GM12878 (cell line): ENCODE results near the gene ZMIZ1. TPM values are rescaled to one million over a fixed set of nuclear protein-coding genes. Genes with fewer than 3 reads are reported as not detected.

ENCODE experiments used
- ATAC-seq: fragments of 200-7000 bp; cut with Tn5 transposase; 3 replicates; pipeline ENCODE4 v1.9.1; 2020; ENCODE audit warnings: mild to moderate bottlenecking, moderate library complexity
- BruUV-seq: library from RNA; stranded (reverse); fragments of 400-500 nt; replicated peaks from 2 replicates; lab custom pipeline; 2021; lab: Mats Ljungman, UMichigan
- CTCF ChIA-PET: fragments of 300-600 bp; sonication (Branson Sonifier 250); formaldehyde crosslinking; extraction: SDS; loops from one replicate; lab custom pipeline; 2021; ENCODE audit warnings: inconsistent platforms; lab: Yijun Ruan, JAX
- POLR2A ChIA-PET: fragments of 350-600 bp; formaldehyde crosslinking; extraction: SDS; loops from one replicate; lab custom pipeline; 2021; ENCODE audit warnings: inconsistent platforms; lab: Charles Lee
- RAD21 ChIA-PET: fragments of 300-600 bp; sonication (Branson Sonifier 250); formaldehyde crosslinking; loops from one replicate; lab custom pipeline; 2023; ENCODE audit warnings: antibody characterized with exemption; ENCODE audit not compliant: unreplicated experiment; lab: Charles Lee
- SMC1A ChIA-PET: fragments of 300-600 bp; sonication (Branson Sonifier 250); formaldehyde crosslinking; loops from one replicate; lab custom pipeline; 2023; ENCODE audit not compliant: unreplicated experiment, uncharacterized antibody; lab: Charles Lee
- DNase-seq: peaks from one replicate; pipeline ENCODE4 v3.0.0-alpha.2; 2011; ENCODE audit warnings: low read depth, low spot score
- FAIRE-seq: peaks from 3 replicates; lab custom pipeline; 2011; peaks lifted over from hg19 to GRCh38; lab: Jason Lieb, UNC
- H2AFZ ChIP-seq: 2 replicates; pipeline ENCODE4 v1.6.0; 2011; ENCODE audit warnings: low read depth, low read length, control low read depth; ENCODE audit not compliant: control insufficient read depth
- H3K27ac ChIP-seq: 2 replicates; pipeline ENCODE4 v1.5.1; 2011; ENCODE audit warnings: control low read depth; ENCODE audit not compliant: control insufficient read depth, insufficient read depth
- H3K27me3 ChIP-seq, 2 experiments: replicated peaks in 1 of 2; 2 replicates each; pipeline versions ENCODE4 v1.6.0 to v1.6.1; 2011; ENCODE audit warnings: low read length in 1 of 2; ENCODE audit not compliant: control insufficient read depth in 2 of 2, insufficient read depth in 2 of 2
- H3K36me3 ChIP-seq, 2 experiments: 2 replicates each; pipeline ENCODE4 v1.5.1; 2011; ENCODE audit warnings: low read length in 1 of 2; ENCODE audit not compliant: control insufficient read depth in 2 of 2, insufficient read depth in 2 of 2
- H3K4me1 ChIP-seq: 2 replicates; pipeline ENCODE4 v1.6.1; 2011; ENCODE audit warnings: mild to moderate bottlenecking, low read length, moderate library complexity, mixed read lengths; ENCODE audit not compliant: control insufficient read depth, insufficient read depth
- H3K4me2 ChIP-seq: 2 replicates; pipeline ENCODE4 v1.6.0; 2011; ENCODE audit warnings: control low read depth; ENCODE audit not compliant: control insufficient read depth, insufficient read depth
- H3K4me3 ChIP-seq: fragments of 200-600 bp; sonication (generic); 2 replicates; pipeline ENCODE4 v1.5.1; 2016
- H3K79me2 ChIP-seq: 2 replicates; pipeline ENCODE4 v1.6.0; 2011; ENCODE audit warnings: low read length; ENCODE audit not compliant: control insufficient read depth, insufficient read depth
- H3K9ac ChIP-seq: 2 replicates; pipeline ENCODE4 v1.8.0; 2011; ENCODE audit warnings: low read length, control low read depth, mixed read lengths; ENCODE audit not compliant: control insufficient read depth, insufficient read depth
- H3K9me3 ChIP-seq: replicated peaks from 3 replicates; pipeline ENCODE4 v1.5.1; 2011; ENCODE audit warnings: mild to moderate bottlenecking, low read length; ENCODE audit not compliant: control insufficient read depth, insufficient read depth
- H4K20me1 ChIP-seq: 2 replicates; pipeline ENCODE4 v1.6.0; 2011; ENCODE audit not compliant: control insufficient read depth, insufficient read depth
- EED ChIP-seq: sonication (generic); IDR thresholded peaks from 2 replicates; pipeline ENCODE4 v1.6.1; 2016; ENCODE audit warnings: antibody characterized with exemption, low read depth
- FOS ChIP-seq: IDR thresholded peaks from 3 replicates; pipeline ENCODE4 v1.6.1; 2011; ENCODE audit warnings: borderline replicate concordance; ENCODE audit not compliant: insufficient read length; ENCODE audit errors: extremely low read depth
- KAT2A ChIP-seq: conservative IDR thresholded peaks from 2 replicates; pipeline ENCODE4 v1.6.1; 2011; ENCODE audit warnings: low read depth, low read length; ENCODE audit not compliant: control insufficient read depth
- MEF2A ChIP-seq: IDR thresholded peaks from 2 replicates; pipeline ENCODE4 v1.6.1; 2011; ENCODE audit warnings: low read depth, mild to moderate bottlenecking, low read length, moderate library complexity; ENCODE audit not compliant: insufficient read depth
- NRF1 ChIP-seq: conservative IDR thresholded peaks from 2 replicates; pipeline ENCODE4 v1.6.1; 2011; ENCODE audit warnings: mild to moderate bottlenecking, low read depth, low read length, improper control_type of control experiment
- POLR2A ChIP-seq: IDR thresholded peaks from 2 replicates; pipeline ENCODE4 v1.6.1; 2011; ENCODE audit warnings: low read depth, mild to moderate bottlenecking, low read length
- RBBP5 ChIP-seq: fragments of 200-600 bp; sonication (generic); conservative IDR thresholded peaks from 2 replicates; pipeline ENCODE4 v1.6.1; 2016
- YBX1 ChIP-seq: fragments of 450-650 bp; IDR thresholded peaks from 2 replicates; pipeline ENCODE4 v1.6.1; 2016; ENCODE audit warnings: antibody characterized with exemption
- YY1 ChIP-seq: IDR thresholded peaks from 2 replicates; pipeline ENCODE4 v1.6.1; 2011; ENCODE audit warnings: low read depth, mild to moderate bottlenecking, low read length
- WGBS: methylation state at CpG from one replicate; pipeline ENCODE4 v1.1.6; 2016; ENCODE audit warnings: low lambda C conversion rate; ENCODE audit not compliant: insufficient replicate concordance, insufficient coverage; ENCODE audit errors: missing lambda C conversion rate; 5-methylcytosine and 5-hydroxymethylcytosine counted together
- in situ Hi-C: fragments of 300-500 bp; cut with MboI; formaldehyde crosslinking; loops from 9 replicates; pipeline ENCODE4 v1.14.3; 2018; ENCODE audit warnings: mixed read lengths
- intact Hi-C: fragments of 100-400 bp; cut with micrococcal nuclease; formaldehyde crosslinking; loops from one replicate; pipeline ENCODE4 v1.14.2; 2022; ENCODE audit not compliant: unreplicated experiment
- polyA plus RNA-seq, 11 experiments: library from polyadenylated mRNA; depleted of rRNA in 4 of 11; unstranded in 6 of 11; stranded (reverse) in 5 of 11; fragments of >200 nt; fragmentation: Nextera tagmentation in 4 of 11; fragmentation: Illumina TruSeq in 1 of 11; extraction: Ambion mirVana in 4 of 11; extraction: Trizol in 1 of 11; gene quantifications; 1 replicate in 1 of 11; 2 replicates in 10 of 11; pipeline versions ENCODE4 v1.2.1 to v1.2.3, GENCODE V29; 2011 to 2016; ENCODE audit warnings: inconsistent platforms in 2 of 11, missing spikeins in 2 of 11, low read depth in 1 of 11
- total RNA-seq, 4 experiments: library from RNA; depleted of rRNA in 3 of 4; stranded (reverse); fragments of >200 nt in 3 of 4; fragmentation: Illumina TruSeq in 1 of 4; extraction: Trizol in 1 of 4; gene quantifications; 2 replicates each; pipeline versions ENCODE4 v1.2.1 to v1.2.3, GENCODE V29; 2013 to 2021
- TF ChIP-seq, protein P1 (sequence below), 3 experiments: IDR thresholded peaks in 2 of 3; conservative IDR thresholded peaks in 1 of 3; 2 replicates each; pipeline ENCODE4 v1.5.1; 2011; ENCODE audit warnings: low read depth in 3 of 3, low read length in 3 of 3, mild to moderate bottlenecking in 3 of 3, control low read depth in 2 of 3, moderate library complexity in 2 of 3, inconsistent platforms in 1 of 3, mixed read lengths in 1 of 3; ENCODE audit not compliant: control insufficient read depth in 2 of 3, insufficient read depth in 1 of 3; ENCODE audit errors: extremely low read depth in 1 of 3
- TF ChIP-seq, protein P2 (sequence below): IDR thresholded peaks from 2 replicates; pipeline ENCODE4 v1.6.1; 2011; ENCODE audit warnings: low read depth, mild to moderate bottlenecking, low read length, moderate library complexity, borderline replicate concordance; ENCODE audit errors: extremely low read depth

ZMIZ1 gene
- total and polyA plus RNA-seq, 10 of the 15 experiments (the other 5 are each of a cell fraction or from before 2014, with no cell fraction given): 3.1 to 82.3 (median 14.9) TPM

- in situ Hi-C loops: no loop called here
- no peak for TF ChIP-seq YBX1
- TF ChIP-seq KAT2A: no peak
- TF ChIP-seq YY1: no peak
- TF ChIP-seq NRF1: no peak
- Histone ChIP-seq H3K27me3 (no peaks in the 10 kb centered on the region), H3K9ac (no peak overlapping the region), H4K20me1 (no peaks in the 10 kb centered on the region), H2AFZ (no peak overlapping the region), H3K9me3 (no peaks in the 10 kb centered on the region), H3K27ac (no peak overlapping the region), H3K79me2 (no peaks in the 10 kb centered on the region), H3K36me3 (peaks cover 17 to 51% of the 10 kb centered on the region in 2 experiments; a peak in 3 of 4 replicates), H3K4me2 (no peak overlapping the region), H3K4me1 (no peaks in the 10 kb centered on the region), H3K4me3 (no peak overlapping the region)
- SMC1A ChIA-PET: no interaction called here
- BruUV-seq: no TSS peak
- WGBS: 96% methylated on average over 29 of the region's 29 CpGs
- DNase-seq (no peak), ATAC-seq (no peak), FAIRE-seq (no peak)
- RAD21 ChIA-PET: no interaction called here
- CTCF ChIA-PET: no interaction called here
- POLR2A ChIA-PET: no interaction called here
- intact Hi-C loops: no loop called here
Observed at GRCh38 chr10:79310200-79310865, 241.6 kb downstream of the ZMIZ1 start.

- BruUV-seq: no TSS peak
- FAIRE-seq (no peak), ATAC-seq (no peak), DNase-seq (no peak)
- Histone ChIP-seq H3K27ac (no peak overlapping the region), H3K4me1 (no peaks in the 10 kb centered on the region), H3K36me3 (peaks cover 13 to 44% of the 10 kb centered on the region in 2 experiments; a peak in 3 of 4 replicates), H3K9ac (no peak overlapping the region), H2AFZ (no peak overlapping the region), H3K27me3 (no peaks in the 10 kb centered on the region), H3K9me3 (no peaks in the 10 kb centered on the region), H4K20me1 (no peaks in the 10 kb centered on the region), H3K4me2 (no peak overlapping the region), H3K79me2 (no peaks in the 10 kb centered on the region), H3K4me3 (no peak overlapping the region)
- ChIA-PET POLR2A (no interaction called here), RAD21 (no interaction called here), CTCF (no interaction called here), SMC1A (no interaction called here)
- TF ChIP-seq NRF1 (no peak), MEF2A (no peak), FOS (no peak), POLR2A (peak; percentile 26; the same call in 1 of the 2 replicates), RBBP5 (no peak), EED (no peak)
- TF ChIP-seq, protein P1, sequence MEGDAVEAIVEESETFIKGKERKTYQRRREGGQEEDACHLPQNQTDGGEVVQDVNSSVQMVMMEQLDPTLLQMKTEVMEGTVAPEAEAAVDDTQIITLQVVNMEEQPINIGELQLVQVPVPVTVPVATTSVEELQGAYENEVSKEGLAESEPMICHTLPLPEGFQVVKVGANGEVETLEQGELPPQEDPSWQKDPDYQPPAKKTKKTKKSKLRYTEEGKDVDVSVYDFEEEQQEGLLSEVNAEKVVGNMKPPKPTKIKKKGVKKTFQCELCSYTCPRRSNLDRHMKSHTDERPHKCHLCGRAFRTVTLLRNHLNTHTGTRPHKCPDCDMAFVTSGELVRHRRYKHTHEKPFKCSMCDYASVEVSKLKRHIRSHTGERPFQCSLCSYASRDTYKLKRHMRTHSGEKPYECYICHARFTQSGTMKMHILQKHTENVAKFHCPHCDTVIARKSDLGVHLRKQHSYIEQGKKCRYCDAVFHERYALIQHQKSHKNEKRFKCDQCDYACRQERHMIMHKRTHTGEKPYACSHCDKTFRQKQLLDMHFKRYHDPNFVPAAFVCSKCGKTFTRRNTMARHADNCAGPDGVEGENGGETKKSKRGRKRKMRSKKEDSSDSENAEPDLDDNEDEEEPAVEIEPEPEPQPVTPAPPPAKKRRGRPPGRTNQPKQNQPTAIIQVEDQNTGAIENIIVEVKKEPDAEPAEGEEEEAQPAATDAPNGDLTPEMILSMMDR (IDR thresholded peaks at IDR 0.05 in 2 of 3, conservative IDR thresholded peaks at IDR 0.05 in 1 of 3; ENCODE audit: control insufficient read depth in 2 of 3, extremely low read depth in 1 of 3, insufficient read depth in 1 of 3, low read depth in 3 of 3, low read length in 3 of 3): no peak
- TF ChIP-seq, protein P2, sequence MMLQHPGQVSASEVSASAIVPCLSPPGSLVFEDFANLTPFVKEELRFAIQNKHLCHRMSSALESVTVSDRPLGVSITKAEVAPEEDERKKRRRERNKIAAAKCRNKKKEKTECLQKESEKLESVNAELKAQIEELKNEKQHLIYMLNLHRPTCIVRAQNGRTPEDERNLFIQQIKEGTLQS: no peak
- 99% methylated on average over 21 of the region's 26 CpGs for WGBS
- intact Hi-C loops (no loop called here), in situ Hi-C loops (no loop called here)
Observed at GRCh38 chr10:79310911-79311573, 242.3 kb downstream of the ZMIZ1 start.
